AG04450 (cell line): Measurements from ENCODE around the gene KCNH8. TPM values are rescaled to one million over a fixed set of nuclear protein-coding genes. Genes with fewer than 3 reads are reported as not detected.

Experiments used
- CTCF ChIA-PET: fragments of 300-600, 350-600 bp; formaldehyde crosslinking; extraction: SDS; loops from one replicate; lab custom pipeline; 2022; ENCODE audit warnings: antibody characterized with exemption, inconsistent platforms; lab: Charles Lee
- POLR2A ChIA-PET: fragments of 350-600 bp; formaldehyde crosslinking; extraction: SDS; loops from one replicate; lab custom pipeline; 2021; ENCODE audit warnings: antibody characterized with exemption, inconsistent platforms; lab: Yijun Ruan, JAX
- DNase-seq: peaks from one replicate; pipeline ENCODE4 v3.0.0-alpha.2; 2011; ENCODE audit warnings: low read depth, low spot score
- H3K27ac ChIP-seq: one replicate; pipeline ENCODE4 v1.5.1; 2012; ENCODE audit warnings: low read depth, low read length, control low read depth
- H3K27me3 ChIP-seq: one replicate; pipeline ENCODE4 v1.6.0; 2012; ENCODE audit warnings: low read length; ENCODE audit not compliant: control insufficient read depth, insufficient read depth
- H3K4me3 ChIP-seq: 2 replicates; pipeline ENCODE4 v1.5.1; 2011; ENCODE audit warnings: mild to moderate bottlenecking, low read depth, low read length, control low read depth
- H3K9me3 ChIP-seq: 2 replicates; pipeline ENCODE4 v1.5.1; 2012; ENCODE audit warnings: low read length; ENCODE audit not compliant: control insufficient read depth, insufficient read depth
- polyA plus RNA-seq: library from polyadenylated mRNA; depleted of rRNA; stranded (reverse); fragments of >200 nt; gene quantifications from 2 replicates; pipeline ENCODE4 v1.2.3, GENCODE V29; 2011
- TF ChIP-seq, protein P1 (sequence below): IDR thresholded peaks from 2 replicates; pipeline ENCODE4 v1.5.1; 2011; ENCODE audit warnings: low read depth, low read length, control low read depth, inconsistent platforms

KCNH8 gene
- polyA plus RNA-seq, 1 experiment: not detected

DNA sequence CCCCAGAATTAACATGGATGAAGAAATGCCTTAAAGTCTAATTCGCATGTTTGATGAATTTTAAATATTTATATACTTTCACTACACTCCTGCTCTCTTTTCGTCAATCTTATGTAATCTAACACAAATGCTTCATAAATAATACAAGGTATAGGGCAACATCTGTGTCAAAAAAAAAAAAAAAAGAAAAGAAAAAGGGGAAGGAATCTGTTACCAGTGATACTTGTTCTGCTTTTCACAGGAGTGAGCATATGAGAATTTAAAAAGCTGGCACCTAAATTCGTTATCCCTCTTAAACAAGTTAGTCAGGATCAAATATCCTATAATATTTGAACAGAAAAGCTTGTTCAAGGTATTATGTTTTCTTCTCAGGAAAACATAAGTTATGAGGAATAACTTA, 243.8 kb downstream of the KCNH8 start:
- Histone ChIP-seq H3K27ac (no peak overlapping the region), H3K4me3 (no peak overlapping the region), H3K27me3 (no peaks in the 10 kb centered on the region), H3K9me3 (peaks cover 4% of the 10 kb centered on the region; the same call in 1 of the 2 replicates)
- ChIA-PET POLR2A (no interaction called here), CTCF (no interaction called here)
- DNase-seq: no peak
- TF ChIP-seq, protein P1, sequence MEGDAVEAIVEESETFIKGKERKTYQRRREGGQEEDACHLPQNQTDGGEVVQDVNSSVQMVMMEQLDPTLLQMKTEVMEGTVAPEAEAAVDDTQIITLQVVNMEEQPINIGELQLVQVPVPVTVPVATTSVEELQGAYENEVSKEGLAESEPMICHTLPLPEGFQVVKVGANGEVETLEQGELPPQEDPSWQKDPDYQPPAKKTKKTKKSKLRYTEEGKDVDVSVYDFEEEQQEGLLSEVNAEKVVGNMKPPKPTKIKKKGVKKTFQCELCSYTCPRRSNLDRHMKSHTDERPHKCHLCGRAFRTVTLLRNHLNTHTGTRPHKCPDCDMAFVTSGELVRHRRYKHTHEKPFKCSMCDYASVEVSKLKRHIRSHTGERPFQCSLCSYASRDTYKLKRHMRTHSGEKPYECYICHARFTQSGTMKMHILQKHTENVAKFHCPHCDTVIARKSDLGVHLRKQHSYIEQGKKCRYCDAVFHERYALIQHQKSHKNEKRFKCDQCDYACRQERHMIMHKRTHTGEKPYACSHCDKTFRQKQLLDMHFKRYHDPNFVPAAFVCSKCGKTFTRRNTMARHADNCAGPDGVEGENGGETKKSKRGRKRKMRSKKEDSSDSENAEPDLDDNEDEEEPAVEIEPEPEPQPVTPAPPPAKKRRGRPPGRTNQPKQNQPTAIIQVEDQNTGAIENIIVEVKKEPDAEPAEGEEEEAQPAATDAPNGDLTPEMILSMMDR: no peak

DNA sequence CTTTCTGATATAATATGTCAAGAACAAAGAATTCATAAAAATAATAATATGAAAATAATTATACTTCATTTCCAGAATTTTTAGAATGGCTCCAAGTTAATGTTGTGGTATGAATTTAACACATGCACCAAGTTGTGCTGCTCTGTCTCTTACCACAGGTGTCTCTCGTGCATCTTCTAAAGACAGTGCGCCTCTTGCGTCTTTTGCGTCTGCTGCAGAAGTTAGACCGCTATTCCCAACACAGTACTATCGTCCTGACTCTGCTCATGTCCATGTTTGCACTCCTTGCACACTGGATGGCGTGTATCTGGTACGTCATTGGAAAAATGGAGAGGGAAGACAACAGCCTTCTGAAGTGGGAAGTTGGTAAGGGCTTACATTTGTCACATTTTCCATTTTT, 246.6 kb downstream of the KCNH8 start:
- DNase-seq: no peak
- ChIA-PET POLR2A (no interaction called here), CTCF (no interaction called here)
- TF ChIP-seq, protein P1: no peak
- Histone ChIP-seq H3K27ac (no peak overlapping the region), H3K4me3 (no peak overlapping the region), H3K9me3 (no peaks in the 10 kb centered on the region), H3K27me3 (no peaks in the 10 kb centered on the region)

DNA sequence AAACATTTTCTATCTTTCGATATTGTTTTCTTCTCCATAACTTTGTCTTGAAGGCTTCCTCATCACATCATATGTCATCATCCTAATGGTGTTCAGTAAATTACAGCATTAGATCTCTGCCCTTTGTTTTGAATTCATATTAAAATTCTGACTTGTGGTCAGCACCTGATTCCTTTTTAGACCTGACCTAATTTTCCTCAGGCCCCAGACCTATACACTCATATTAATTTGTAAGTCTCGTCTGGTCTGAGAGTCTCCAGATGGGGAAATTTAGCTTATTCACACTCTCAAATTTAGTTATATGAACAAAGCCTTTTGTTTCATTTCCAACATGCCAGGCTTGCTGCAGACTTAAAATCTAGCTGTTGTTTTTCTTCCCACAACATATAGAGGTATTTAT, 248.4 kb downstream of the KCNH8 start:
- POLR2A ChIA-PET: no interaction called here
- no peak overlapping the region for H3K27ac ChIP-seq
- H3K27me3 ChIP-seq: no peaks in the 10 kb centered on the region
- DNase-seq: no peak
- no peak overlapping the region for H3K4me3 ChIP-seq
- H3K9me3 ChIP-seq: no peaks in the 10 kb centered on the region
- TF ChIP-seq, protein P1: no peak
- CTCF ChIA-PET: no interaction called here

DNA sequence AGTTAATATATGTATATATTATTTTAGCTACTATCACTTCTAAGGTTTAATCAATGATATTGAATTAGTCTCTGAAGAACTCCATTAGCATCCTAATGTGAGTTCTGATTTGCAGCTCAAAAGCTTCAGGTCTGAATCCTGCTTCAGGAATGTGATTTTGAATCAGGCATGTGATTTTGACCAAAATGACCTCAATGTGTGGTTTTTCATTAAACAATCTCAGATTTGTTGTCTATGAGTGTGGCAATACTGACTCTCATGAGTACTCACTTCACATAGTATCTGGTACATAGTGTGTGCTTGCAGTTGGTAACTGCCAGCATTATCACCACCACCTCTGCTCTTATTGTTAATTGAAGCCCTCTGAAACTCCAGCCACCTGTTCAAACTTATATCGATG, 251.0 kb downstream of the KCNH8 start:
- DNase-seq: no peak
- TF ChIP-seq, protein P1: no peak
- POLR2A ChIA-PET: no interaction called here
- Histone ChIP-seq H3K4me3 (no peak overlapping the region), H3K9me3 (no peaks in the 10 kb centered on the region), H3K27me3 (no peaks in the 10 kb centered on the region), H3K27ac (no peak overlapping the region)
- CTCF ChIA-PET: no interaction called here

DNA sequence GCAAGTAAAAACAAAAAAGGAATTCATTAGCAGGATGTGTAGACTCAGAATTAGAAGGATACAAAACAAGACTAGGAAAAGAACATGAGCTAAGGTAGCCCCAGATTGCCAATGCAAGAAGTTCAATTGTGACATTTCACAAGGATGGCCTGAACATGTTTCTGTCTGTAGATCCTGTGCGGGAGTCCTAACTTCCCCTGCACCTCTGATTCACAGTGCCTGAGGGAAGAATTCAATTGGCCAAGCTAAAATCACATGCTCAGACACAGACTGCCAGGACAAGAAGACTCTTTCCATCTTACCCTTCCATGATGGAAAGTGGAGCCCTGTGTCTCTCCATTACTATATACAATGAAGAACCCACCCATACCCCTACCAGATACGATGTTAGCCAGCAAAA, 251.5 kb downstream of the KCNH8 start:
- no peak for DNase-seq
- ChIA-PET CTCF (no interaction called here), POLR2A (no interaction called here)
- TF ChIP-seq, protein P1: no peak
- Histone ChIP-seq H3K9me3 (no peaks in the 10 kb centered on the region), H3K27me3 (no peaks in the 10 kb centered on the region), H3K27ac (no peak overlapping the region), H3K4me3 (no peak overlapping the region)
